Measurements from ENCODE around the gene SAP25.

DNA sequence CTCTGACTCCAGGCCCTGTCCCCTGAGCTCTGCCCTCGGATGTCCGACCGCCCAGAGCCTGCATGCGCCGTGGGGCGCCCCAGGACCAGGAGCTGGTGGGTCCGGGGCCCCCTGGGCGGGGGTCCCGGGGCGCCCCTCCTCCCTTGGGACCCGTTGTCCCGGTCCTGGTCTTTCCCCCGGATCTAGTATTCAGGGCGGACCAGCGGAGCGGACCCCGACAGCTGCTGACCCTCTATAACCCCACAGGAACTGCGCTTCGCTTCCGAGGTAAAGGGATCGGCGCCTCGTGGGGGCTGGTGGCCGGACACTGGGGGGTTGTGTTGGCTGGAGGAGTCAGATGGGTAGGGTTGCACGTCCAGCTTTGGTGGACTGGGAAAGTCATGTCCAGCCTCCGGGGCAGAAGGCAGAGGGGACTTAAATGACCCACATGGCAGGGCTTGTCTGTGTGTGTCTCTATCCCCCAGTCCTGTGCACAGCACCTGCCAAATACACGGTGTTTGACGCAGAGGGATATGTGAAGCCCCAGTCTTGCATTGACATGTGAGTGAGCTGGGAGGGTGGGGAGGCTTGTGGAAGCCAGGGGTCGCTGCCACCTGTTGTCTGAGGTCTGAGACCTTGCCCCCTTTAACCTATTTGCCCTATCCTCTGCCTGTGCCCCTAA is 39.2 kb upstream of the SAP25 start:
- no peak for TF ChIP-seq FOXK2 (IDR thresholded peaks at IDR 0.05)
- no peak for TF ChIP-seq TARDBP (IDR thresholded peaks at IDR 0.05)
- no peak for TF ChIP-seq FOXA1 (IDR thresholded peaks at IDR 0.05)
- TF ChIP-seq BHLHE40 (IDR thresholded peaks at IDR 0.05; ENCODE audit: borderline replicate concordance), result no peak
- TF ChIP-seq HDGF (IDR thresholded peaks at IDR 0.05; ENCODE audit: borderline replicate concordance), result no peak
- TF ChIP-seq SP1 (IDR thresholded peaks at IDR 0.05), result no peak

All from HEK293T (cell line).